ENCODE data around the gene KHDC4. TPM values are rescaled to one million over a fixed set of nuclear protein-coding genes. Genes with fewer than 3 reads are reported as not detected.

Gene KHDC4
- total and polyA plus RNA-seq, 2 donors, result 31.3 to 45.8 TPM

GRCh38 chr1:155920717-155921116 is 13.5 kb downstream of the KHDC4 start:
- DNase-seq (ENCODE audit: low read depth in 6 of 9, low spot score in 9 of 9), result no peak
- Histone ChIP-seq H3K4me1 (ENCODE audit: control insufficient read depth in 2 of 2, insufficient read depth in 2 of 2, low read length in 2 of 2) (no peaks in the 10 kb centered on the region), H3K4me3 (ENCODE audit: low read length in 2 of 2) (no peak overlapping the region), H3K36me3 (ENCODE audit: control insufficient read depth in 2 of 2, insufficient read depth in 2 of 2, low read length in 1 of 2) (peaks cover 65 to 97% of the 10 kb centered on the region in 2 donors), H3K27me3 (ENCODE audit: control insufficient read depth in 2 of 2, insufficient read depth in 1 of 2, low read length in 1 of 2) (no peaks in the 10 kb centered on the region), H3K27ac (ENCODE audit: low read depth in 1 of 2, low read length in 1 of 2) (no peak overlapping the region), H3K9me3 (ENCODE audit: control insufficient read depth in 2 of 2, insufficient read depth in 1 of 2, low read length in 1 of 2) (no peaks in the 10 kb centered on the region)
- 99% methylated on average over 3 of the region's 3 CpGs for WGBS

GRCh38 chr1:155919801-155920200 is 14.4 kb downstream of the KHDC4 start:
- Histone ChIP-seq H3K4me3 (ENCODE audit: low read length in 2 of 2) (no peak overlapping the region), H3K27me3 (ENCODE audit: control insufficient read depth in 2 of 2, insufficient read depth in 1 of 2, low read length in 1 of 2) (no peaks in the 10 kb centered on the region), H3K4me1 (ENCODE audit: control insufficient read depth in 2 of 2, insufficient read depth in 2 of 2, low read length in 2 of 2) (no peaks in the 10 kb centered on the region), H3K27ac (ENCODE audit: low read depth in 1 of 2, low read length in 1 of 2) (no peak overlapping the region), H3K9me3 (ENCODE audit: control insufficient read depth in 2 of 2, insufficient read depth in 1 of 2, low read length in 1 of 2) (no peaks in the 10 kb centered on the region), H3K36me3 (ENCODE audit: control insufficient read depth in 2 of 2, insufficient read depth in 2 of 2, low read length in 1 of 2) (peaks cover 65 to 97% of the 10 kb centered on the region in 2 donors)
- over 99% methylated on average over 2 of the region's 2 CpGs for WGBS
- no peak for DNase-seq (ENCODE audit: low read depth in 6 of 9, low spot score in 9 of 9)

GRCh38 chr1:155918660-155919059 is 15.6 kb downstream of the KHDC4 start:
- Histone ChIP-seq H3K9me3 (ENCODE audit: control insufficient read depth in 2 of 2, insufficient read depth in 1 of 2, low read length in 1 of 2) (no peaks in the 10 kb centered on the region), H3K4me1 (ENCODE audit: control insufficient read depth in 2 of 2, insufficient read depth in 2 of 2, low read length in 2 of 2) (no peaks in the 10 kb centered on the region), H3K27ac (ENCODE audit: low read depth in 1 of 2, low read length in 1 of 2) (no peak overlapping the region), H3K36me3 (ENCODE audit: control insufficient read depth in 2 of 2, insufficient read depth in 2 of 2, low read length in 1 of 2) (peaks cover 63 to 97% of the 10 kb centered on the region in 2 donors), H3K27me3 (ENCODE audit: control insufficient read depth in 2 of 2, insufficient read depth in 1 of 2, low read length in 1 of 2) (no peaks in the 10 kb centered on the region), H3K4me3 (ENCODE audit: low read length in 2 of 2) (no peak overlapping the region)
- 95% methylated on average over 3 of the region's 3 CpGs for WGBS
- no peak for DNase-seq (ENCODE audit: low read depth in 6 of 9, low spot score in 9 of 9)

- WGBS, result 93% methylated on average over 6 of the region's 6 CpGs
- H3K4me3 ChIP-seq (ENCODE audit: low read length in 2 of 2), result no peak overlapping the region
- peaks cover 36 to 78% of the 10 kb centered on the region in 2 donors for H3K36me3 ChIP-seq (ENCODE audit: control insufficient read depth in 2 of 2, insufficient read depth in 2 of 2, low read length in 1 of 2)
- H3K27ac ChIP-seq (ENCODE audit: low read depth in 1 of 2, low read length in 1 of 2), result no peak overlapping the region
- H3K27me3 ChIP-seq (ENCODE audit: control insufficient read depth in 2 of 2, insufficient read depth in 1 of 2, low read length in 1 of 2), result no peaks in the 10 kb centered on the region
- no peak for DNase-seq (ENCODE audit: low read depth in 6 of 9, low spot score in 9 of 9)
- no peaks in the 10 kb centered on the region for H3K9me3 ChIP-seq (ENCODE audit: control insufficient read depth in 2 of 2, insufficient read depth in 1 of 2, low read length in 1 of 2)
- peaks cover 5 to 11% of the 10 kb centered on the region in 2 donors for H3K4me1 ChIP-seq (ENCODE audit: control insufficient read depth in 2 of 2, insufficient read depth in 2 of 2, low read length in 2 of 2)
Observed at GRCh38 chr1:155913969-155914757, 20.1 kb downstream of the KHDC4 start.

GRCh38 chr1:155912056-155912536 is 22.1 kb downstream of the KHDC4 start:
- H3K27ac ChIP-seq (ENCODE audit: low read depth in 1 of 2, low read length in 1 of 2), result peak overlapping the region; percentile 18 to 73
- no peak overlapping the region for H3K4me3 ChIP-seq (ENCODE audit: low read length in 2 of 2)
- peaks cover 34 to 73% of the 10 kb centered on the region in 2 donors for H3K36me3 ChIP-seq (ENCODE audit: control insufficient read depth in 2 of 2, insufficient read depth in 2 of 2, low read length in 1 of 2)
- 97% methylated on average over 11 of the region's 11 CpGs for WGBS
- H3K4me1 ChIP-seq (ENCODE audit: control insufficient read depth in 2 of 2, insufficient read depth in 2 of 2, low read length in 2 of 2), result peaks cover 5 to 11% of the 10 kb centered on the region in 2 donors
- DNase-seq (ENCODE audit: low read depth in 6 of 9, low spot score in 9 of 9), result no peak
- no peaks in the 10 kb centered on the region for H3K9me3 ChIP-seq (ENCODE audit: control insufficient read depth in 2 of 2, insufficient read depth in 1 of 2, low read length in 1 of 2)
- H3K27me3 ChIP-seq (ENCODE audit: control insufficient read depth in 2 of 2, insufficient read depth in 1 of 2, low read length in 1 of 2), result no peaks in the 10 kb centered on the region

GRCh38 chr1:155911156-155912055 is 22.8 kb downstream of the KHDC4 start, which contains the start of gene RIT1:
Gene RIT1, minus strand, starts transcription at chr1:155911349. Its CDS starts 588 bp downstream, at chr1:155910761.
- H3K27me3 ChIP-seq (ENCODE audit: control insufficient read depth in 2 of 2, insufficient read depth in 1 of 2, low read length in 1 of 2), result no peaks in the 10 kb centered on the region

GRCh38 chr1:155910621-155911121 is 23.5 kb downstream of the KHDC4 start:
- peak in 4 of 9 donors; percentile 0 to 47 (median 21) for DNase-seq (ENCODE audit: low read depth in 6 of 9, low spot score in 9 of 9)
- Histone ChIP-seq H3K4me3 (ENCODE audit: low read length in 2 of 2) (peak overlapping the region; percentile 68 to 94), H3K4me1 (ENCODE audit: control insufficient read depth in 2 of 2, insufficient read depth in 2 of 2, low read length in 2 of 2) (peaks cover 5 to 11% of the 10 kb centered on the region in 2 donors), H3K9me3 (ENCODE audit: control insufficient read depth in 2 of 2, insufficient read depth in 1 of 2, low read length in 1 of 2) (no peaks in the 10 kb centered on the region), H3K27me3 (ENCODE audit: control insufficient read depth in 2 of 2, insufficient read depth in 1 of 2, low read length in 1 of 2) (no peaks in the 10 kb centered on the region), H3K36me3 (ENCODE audit: control insufficient read depth in 2 of 2, insufficient read depth in 2 of 2, low read length in 1 of 2) (peaks cover 38 to 73% of the 10 kb centered on the region in 2 donors), H3K27ac (ENCODE audit: low read depth in 1 of 2, low read length in 1 of 2) (peak overlapping the region; percentile 73 to 92)
- WGBS, result 14% methylated on average over 11 of the region's 11 CpGs

More at GRCh38 chr1:155911156-155912055, 22.8 kb downstream of the KHDC4 start, which contains the start of gene RIT1:
- DNase-seq (ENCODE audit: low read depth in 6 of 9, low spot score in 9 of 9), result peak; percentile 43 to 89 (median 79)
- Histone ChIP-seq H3K4me3 (ENCODE audit: low read length in 2 of 2) (peak within 1 kb of the TSS; percentile 68 to 94), H3K36me3 (ENCODE audit: control insufficient read depth in 2 of 2, insufficient read depth in 2 of 2, low read length in 1 of 2) (peaks cover 39 to 74% of the 10 kb centered on the region in 2 donors), H3K27ac (ENCODE audit: low read depth in 1 of 2, low read length in 1 of 2) (peak within 1 kb of the TSS; percentile 73 to 92), H3K4me1 (ENCODE audit: control insufficient read depth in 2 of 2, insufficient read depth in 2 of 2, low read length in 2 of 2) (peaks cover 5 to 11% of the 10 kb centered on the region in 2 donors), H3K9me3 (ENCODE audit: control insufficient read depth in 2 of 2, insufficient read depth in 1 of 2, low read length in 1 of 2) (no peaks in the 10 kb centered on the region)
- WGBS, result 8% methylated on average over 34 of the region's 34 CpGs

- no peaks in the 10 kb centered on the region for H3K27me3 ChIP-seq (ENCODE audit: control insufficient read depth in 2 of 2, insufficient read depth in 1 of 2, low read length in 1 of 2)
- DNase-seq (ENCODE audit: low read depth in 6 of 9, low spot score in 9 of 9), result peak in 3 of 9 donors; percentile 6 to 34 (median 7)
- H3K9me3 ChIP-seq (ENCODE audit: control insufficient read depth in 2 of 2, insufficient read depth in 1 of 2, low read length in 1 of 2), result no peaks in the 10 kb centered on the region
- H3K36me3 ChIP-seq (ENCODE audit: control insufficient read depth in 2 of 2, insufficient read depth in 2 of 2, low read length in 1 of 2), result peaks cover 35 to 71% of the 10 kb centered on the region in 2 donors
- WGBS, result 70% methylated on average over 4 of the region's 4 CpGs
- peaks cover 5 to 11% of the 10 kb centered on the region in 2 donors for H3K4me1 ChIP-seq (ENCODE audit: control insufficient read depth in 2 of 2, insufficient read depth in 2 of 2, low read length in 2 of 2)
- no peak overlapping the region for H3K27ac ChIP-seq (ENCODE audit: low read depth in 1 of 2, low read length in 1 of 2)
- no peak overlapping the region for H3K4me3 ChIP-seq (ENCODE audit: low read length in 2 of 2)
Observed at GRCh38 chr1:155909894-155910293, 24.3 kb downstream of the KHDC4 start.
